H1 (cell line): ENCODE results near the gene SH2D2A. TPM values are rescaled to one million over a fixed set of nuclear protein-coding genes. Genes with fewer than 3 reads are reported as not detected.
A peak's percentile ranks its signal among the peaks of the same experiment; 100 is the strongest.

Experiments used
- CTCF ChIA-PET: fragments of 300-600 bp; sonication (Branson Sonifier 250); formaldehyde crosslinking; loops from one replicate; lab custom pipeline; 2021; ENCODE audit not compliant: partially characterized antibody; lab: Charles Lee
- POLR2A ChIA-PET: fragments of 300-600 bp; sonication (Branson Sonifier 250); formaldehyde crosslinking; loops from one replicate; lab custom pipeline; 2021; ENCODE audit warnings: inconsistent platforms; ENCODE audit not compliant: partially characterized antibody; lab: Charles Lee
- DNase-seq, 2 experiments: peaks; one replicate each; pipeline versions ENCODE4 v3.0.0 to v3.0.0-alpha.2; 2010 to 2022; ENCODE audit warnings: low spot score in 2 of 2, low read depth in 1 of 2, mixed read lengths in 1 of 2
- FAIRE-seq: peaks from 2 replicates; lab custom pipeline; 2011; peaks lifted over from hg19 to GRCh38; lab: Jason Lieb, UNC
- H2AFZ ChIP-seq: 2 replicates; pipeline ENCODE4 v1.8.1; 2012; ENCODE audit warnings: low read length, inconsistent platforms
- H2AK5ac ChIP-seq: 2 replicates; pipeline ENCODE4 v1.6.1; 2013; ENCODE audit warnings: low read depth, low read length
- H2BK120ac ChIP-seq: replicated peaks from 2 replicates; pipeline ENCODE3; 2013; ENCODE audit warnings: low read depth, low read length, inconsistent platforms
- H2BK12ac ChIP-seq: 2 replicates; pipeline ENCODE4 v1.6.1; 2013; ENCODE audit warnings: low read depth, low read length
- H2BK15ac ChIP-seq: 2 replicates; pipeline ENCODE4 v1.6.1; 2013; ENCODE audit warnings: low read length
- H2BK20ac ChIP-seq: 2 replicates; pipeline ENCODE4 v1.6.1; 2013; ENCODE audit warnings: low read length
- H2BK5ac ChIP-seq: 2 replicates; pipeline ENCODE4 v1.6.1; 2013; ENCODE audit warnings: low read depth, low read length
- H3K14ac ChIP-seq: 2 replicates; pipeline ENCODE4 v1.6.1; 2013; ENCODE audit warnings: inconsistent platforms; ENCODE audit not compliant: insufficient read length
- H3K18ac ChIP-seq: 2 replicates; pipeline ENCODE4 v1.6.1; 2013; ENCODE audit warnings: low read length; ENCODE audit errors: extremely low read depth
- H3K23ac ChIP-seq: 2 replicates; pipeline ENCODE4 v1.6.1; 2013; ENCODE audit warnings: inconsistent platforms; ENCODE audit not compliant: insufficient read length
- H3K23me2 ChIP-seq: 2 replicates; pipeline ENCODE4 v1.6.1; 2013; ENCODE audit warnings: low read depth, low read length
- H3K27ac ChIP-seq: 2 replicates; pipeline ENCODE4 v1.6.1; 2011; ENCODE audit warnings: low read depth, low read length, inconsistent platforms
- H3K27me3 ChIP-seq, 4 experiments: replicated peaks in 1 of 4; 1 replicate in 1 of 4; 2 replicates in 3 of 4; pipeline versions ENCODE4 v1.6.1 to v1.8.1; 2011 to 2013; ENCODE audit warnings: low read length in 3 of 4, mild to moderate bottlenecking in 3 of 4, inconsistent platforms in 2 of 4, mixed read lengths in 2 of 4, moderate library complexity in 1 of 4; ENCODE audit not compliant: control insufficient read depth in 3 of 4, insufficient read depth in 3 of 4; ENCODE audit errors: extremely low read depth in 1 of 4
- H3K36me3 ChIP-seq, 4 experiments: 2 replicates each; pipeline versions ENCODE4 v1.6.1 to v1.8.1; 2011 to 2013; ENCODE audit warnings: mild to moderate bottlenecking in 4 of 4, low read length in 3 of 4, moderate library complexity in 2 of 4, control low read depth in 1 of 4, inconsistent platforms in 1 of 4; ENCODE audit not compliant: insufficient read depth in 4 of 4, control insufficient read depth in 2 of 4
- H3K4ac ChIP-seq: replicated peaks from 2 replicates; pipeline ENCODE3; 2013; ENCODE audit warnings: low read length, low read depth, mixed read lengths, inconsistent platforms; ENCODE audit not compliant: insufficient read length
- H3K4me1 ChIP-seq, 4 experiments: replicated peaks in 1 of 4; 1 replicate in 1 of 4; 2 replicates in 3 of 4; pipeline versions ENCODE4 v1.6.1 to v1.8.1; 2011 to 2013; ENCODE audit warnings: low read length in 3 of 4, inconsistent platforms in 2 of 4, mixed read lengths in 1 of 4; ENCODE audit not compliant: insufficient read depth in 4 of 4, control insufficient read depth in 3 of 4
- H3K4me2 ChIP-seq, 2 experiments: 2 replicates each; pipeline versions ENCODE4 v1.6.1 to v1.8.1; 2011 to 2013; ENCODE audit warnings: low read depth in 2 of 2, low read length in 2 of 2, control low read depth in 1 of 2, inconsistent platforms in 1 of 2, mild to moderate bottlenecking in 1 of 2; ENCODE audit not compliant: insufficient read depth in 1 of 2
- H3K4me3 ChIP-seq, 4 experiments: fragments of 200-600, 300-600 bp in 1 of 4; sonication (generic), shearing (Covaris generic), sonication (Bioruptor Twin) in 1 of 4; 2 replicates each; pipeline versions ENCODE4 v1.5.1 to v1.8.1; 2011 to 2016; ENCODE audit warnings: low read length in 4 of 4, low read depth in 3 of 4, control low read depth in 2 of 4, inconsistent platforms in 2 of 4, mild to moderate bottlenecking in 2 of 4, mixed read lengths in 1 of 4, moderate library complexity in 1 of 4; ENCODE audit not compliant: insufficient read depth in 2 of 4; ENCODE audit errors: extremely low read depth in 1 of 4
- H3K56ac ChIP-seq: replicated peaks from 2 replicates; pipeline ENCODE3; 2013; ENCODE audit warnings: low read depth, mild to moderate bottlenecking, mixed read lengths, low read length, inconsistent platforms; ENCODE audit not compliant: insufficient read length
- H3K79me1 ChIP-seq: 2 replicates; pipeline ENCODE4 v1.6.1; 2013; ENCODE audit warnings: low read depth, low read length, control low read depth
- H3K79me2 ChIP-seq, 2 experiments: 2 replicates each; pipeline versions ENCODE4 v1.6.1 to v1.8.1; 2012 to 2013; ENCODE audit warnings: low read length in 2 of 2, mild to moderate bottlenecking in 2 of 2, inconsistent platforms in 1 of 2; ENCODE audit not compliant: insufficient read depth in 2 of 2, control insufficient read depth in 1 of 2
- H3K9ac ChIP-seq, 4 experiments: replicated peaks in 1 of 4; 1 replicate in 1 of 4; 2 replicates in 3 of 4; pipeline versions ENCODE4 v1.6.1 to v1.8.1; 2011 to 2013; ENCODE audit warnings: low read depth in 3 of 4, low read length in 3 of 4, control low read depth in 2 of 4, mild to moderate bottlenecking in 2 of 4, moderate library complexity in 2 of 4, inconsistent platforms in 1 of 4; ENCODE audit errors: extremely low read depth in 1 of 4
- H3K9me3 ChIP-seq, 2 experiments: 2 replicates each; pipeline versions ENCODE4 v1.6.1 to v1.8.1; 2012 to 2013; ENCODE audit warnings: mild to moderate bottlenecking in 2 of 2, moderate library complexity in 2 of 2, control low read depth in 1 of 2, inconsistent platforms in 1 of 2, low read depth in 1 of 2, low read length in 1 of 2, mixed read lengths in 1 of 2; ENCODE audit not compliant: insufficient read depth in 2 of 2
- H4K20me1 ChIP-seq, 2 experiments: replicated peaks in 1 of 2; 2 replicates each; pipeline versions ENCODE3 to v1.8.1; 2011 to 2013; ENCODE audit warnings: inconsistent platforms in 2 of 2, low read length in 2 of 2, mild to moderate bottlenecking in 1 of 2; ENCODE audit not compliant: insufficient read depth in 2 of 2, control insufficient read depth in 1 of 2
- H4K5ac ChIP-seq: 2 replicates; pipeline ENCODE4 v1.6.1; 2013; ENCODE audit warnings: low read length, low read depth, mixed read lengths, inconsistent platforms; ENCODE audit not compliant: insufficient read length
- H4K8ac ChIP-seq: 2 replicates; pipeline ENCODE4 v1.8.0; 2013; ENCODE audit warnings: mild to moderate bottlenecking, moderate library complexity, low read length, inconsistent platforms; ENCODE audit not compliant: insufficient read depth; ENCODE audit errors: extremely low read depth
- H4K91ac ChIP-seq: replicated peaks from 2 replicates; pipeline ENCODE3; 2013; ENCODE audit warnings: low read length, mixed read lengths, inconsistent platforms; ENCODE audit not compliant: insufficient read length
- EZH2 ChIP-seq: fragments of 200-600 bp; sonication (generic); IDR thresholded peaks from 2 replicates; pipeline ENCODE4 v1.7.1; 2012; ENCODE audit warnings: low read depth, mild to moderate bottlenecking, moderate library complexity, low read length, inconsistent platforms; ENCODE audit not compliant: severe bottlenecking
- HDAC2 ChIP-seq, 2 experiments: fragments of 300-600 bp in 1 of 2; sonication (generic) in 1 of 2; IDR thresholded peaks; 2 replicates each; pipeline ENCODE4 v1.6.1; 2011 to 2012; ENCODE audit warnings: low read depth in 2 of 2, low read length in 2 of 2, mild to moderate bottlenecking in 2 of 2, moderate library complexity in 2 of 2, borderline replicate concordance in 1 of 2, inconsistent platforms in 1 of 2
- RXRA ChIP-seq: IDR thresholded peaks from 2 replicates; pipeline ENCODE4 v1.6.1; 2011; ENCODE audit warnings: low read depth, mild to moderate bottlenecking, low read length, moderate library complexity; ENCODE audit not compliant: insufficient read depth
- SIN3A ChIP-seq, 2 experiments: IDR thresholded peaks in 1 of 2; conservative IDR thresholded peaks in 1 of 2; 2 replicates each; pipeline ENCODE4 v1.6.1; 2011 to 2012; ENCODE audit warnings: low read length in 2 of 2, improper control_type of control experiment in 1 of 2, low read depth in 1 of 2, mild to moderate bottlenecking in 1 of 2
- SIRT6 ChIP-seq: IDR thresholded peaks from one replicate; pipeline ENCODE4 v1.7.1; 2012; ENCODE audit warnings: low read length, inconsistent platforms
- WGBS, 2 experiments: shearing (Covaris generic) in 1 of 2; methylation state at CpG; one replicate each; pipeline versions ENCODE4 v1.1.6 to v1.1.7; 2013 to 2015; ENCODE audit warnings: low lambda C conversion rate in 2 of 2, mixed read lengths in 2 of 2, inconsistent platforms in 1 of 2, low coverage in 1 of 2, missing lambda C conversion rate in 1 of 2; ENCODE audit not compliant: insufficient replicate concordance in 2 of 2, insufficient coverage in 1 of 2, insufficient read length in 1 of 2; ENCODE audit errors: extremely low coverage in 1 of 2, missing lambda C conversion rate in 1 of 2; 5-methylcytosine and 5-hydroxymethylcytosine counted together
- polyA plus RNA-seq, 7 experiments: library from polyadenylated mRNA; depleted of rRNA in 3 of 7; stranded (reverse) in 5 of 7; unstranded in 2 of 7; fragments of >200 nt in 5 of 7; fragments of 200-250 nt in 2 of 7; gene quantifications; 1 replicate in 5 of 7; 2 replicates in 1 of 7; 4 replicates in 1 of 7; pipeline versions ENCODE4 v1.2.1 to v1.2.3, GENCODE V29; 2011 to 2013; ENCODE audit warnings: missing spikeins in 2 of 7, mixed read lengths in 2 of 7
- total RNA-seq: library from RNA; stranded (reverse); fragmentation: NEBNext Ultra II Directional; extraction: Animal tissue kit (Norgen Biotek cat#: 25700); gene quantifications from 2 replicates; pipeline ENCODE4 v1.2.1, GENCODE V29; 2021

Gene SH2D2A
- total and polyA plus RNA-seq, 2 of the 8 experiments (the other 6 are each of a cell fraction or from before 2014, with no cell fraction given), result 3.3 to 7.9 TPM

- H4K20me1 ChIP-seq, result peaks cover 1 to 10% of the 10 kb centered on the region in 2 experiments
- whole genome bisulfite sequencing, 2 experiments, result 7% methylated on average over 23 of the region's 39 CpGs; no CpG with 5 or more reads in 1 of the 2 experiments
- peak within 1 kb of the TSS; percentile 73 to 94 for H3K4me2 ChIP-seq
- H3K56ac ChIP-seq, result no peak within 1 kb of the TSS
- H3K4ac ChIP-seq, result no peak within 1 kb of the TSS
- FAIRE-seq (no peak), DNase-seq (peak in 1 of 2 experiments; percentile 68)
- POLR2A ChIA-PET, result interaction anchor here (0.7 to 2.5 kb wide), 10 partner anchors 10 to 169 kb away, joined by 3 to 7 read pairs (median 4); no protein-coding TSS in a partner anchor
- H2BK12ac ChIP-seq, result no peak within 1 kb of the TSS
- peak within 1 kb of the TSS; percentile 3 to 62 (median 58) for H3K4me3 ChIP-seq
- H3K27ac ChIP-seq, result no peak within 1 kb of the TSS
- H3K79me1 ChIP-seq, result no peaks in the 10 kb centered on the region
- peak within 1 kb of the TSS; percentile 65; the same call in 1 of the 2 replicates for H2AK5ac ChIP-seq
- no peak within 1 kb of the TSS for H2BK20ac ChIP-seq
- no peak within 1 kb of the TSS for H2AFZ ChIP-seq
- no peak for TF ChIP-seq SIRT6
- 0 out of 4 replicates have a peak, but pooled peaks of 1 of the 2 experiments have one; percentile 31 for TF ChIP-seq HDAC2 (IDR thresholded peaks at IDR 0.05; ENCODE audit: borderline replicate concordance in 1 of 2, low read depth in 2 of 2, low read length in 2 of 2)
- TF ChIP-seq RXRA, result no peak
- TF ChIP-seq EZH2, result peak; percentile 78
- TF ChIP-seq SIN3A (conservative IDR thresholded peaks at IDR 0.05 in 1 of 2, IDR thresholded peaks at IDR 0.05 in 1 of 2; ENCODE audit: low read depth in 1 of 2, low read length in 2 of 2), result peak in 1 of 2 experiments; percentile 39; a peak in 1 of 4 replicates
- H4K8ac ChIP-seq, result no peak within 1 kb of the TSS
- no peak within 1 kb of the TSS for H2BK120ac ChIP-seq
- H3K23me2 ChIP-seq, result peaks cover 19% of the 10 kb centered on the region; the same call in 1 of the 2 replicates
- no peaks in the 10 kb centered on the region for H3K9me3 ChIP-seq
- no peak within 1 kb of the TSS for H2BK15ac ChIP-seq
- H3K14ac ChIP-seq, result no peak within 1 kb of the TSS
- no peak within 1 kb of the TSS for H3K23ac ChIP-seq
- peaks cover 0 to 2% (median 0%) of the 10 kb centered on the region in 4 experiments; a peak in 1 of 8 replicates for H3K36me3 ChIP-seq
- H3K4me1 ChIP-seq, result peaks cover 0 to 15% (median 9%) of the 10 kb centered on the region in 4 experiments; a peak in 6 of 7 replicates
- CTCF ChIA-PET, result interaction anchor here (0.6 to 25.2 kb wide), 26 partner anchors 9 to 473 kb away, joined by 3 to 719 read pairs (median 7); partner anchors contain the start of genes CRABP2, HDGF, ISG20L2 and LRRC71
- H2BK5ac ChIP-seq, result no peak within 1 kb of the TSS
- H3K79me2 ChIP-seq, result no peaks in the 10 kb centered on the region
- no peak within 1 kb of the TSS for H3K9ac ChIP-seq
- H4K5ac ChIP-seq, result no peak within 1 kb of the TSS
- H3K27me3 ChIP-seq, result peaks cover 54 to 84% (median 79%) of the 10 kb centered on the region in 4 experiments
- H3K18ac ChIP-seq, result no peak within 1 kb of the TSS
- H4K91ac ChIP-seq, result no peak within 1 kb of the TSS
Observed at GRCh38 chr1:156858959-156859522, 42.4 kb upstream of the SH2D2A start, which contains the start of gene INSRR. Gene INSRR, minus strand, starts transcription at chr1:156859117. Its CDS starts 496 bp downstream, at chr1:156858621.
